Activated CD4-positive, alpha-beta T cell treated with anti-CD3 and anti-CD28 coated beads for 36 hours (primary cell): ENCODE results near the gene SNX9. TPM values are rescaled to one million over a fixed set of nuclear protein-coding genes. Genes with fewer than 3 reads are reported as not detected.

Experiments used
- ATAC-seq: fragments of 200-7000 bp; cut with Tn5 transposase; one replicate; pipeline ENCODE4 v1.10.0; 2021; ENCODE audit warnings: mild to moderate bottlenecking, moderate library complexity
- CTCF ChIA-PET: fragments of 350-600 bp; sonication (Branson Sonifier 250); formaldehyde crosslinking; loops from one replicate; lab custom pipeline; 2021; ENCODE audit warnings: antibody characterized with exemption; lab: Charles Lee
- POLR2A ChIA-PET: fragments of 350-600 bp; sonication (Branson Sonifier 250); formaldehyde crosslinking; loops from one replicate; lab custom pipeline; 2021; ENCODE audit warnings: antibody characterized with exemption, inconsistent platforms; lab: Charles Lee
- DNase-seq: peaks from one replicate; pipeline ENCODE4 v3.0.0-alpha.2; 2020
- H3K27ac Mint-ChIP-seq: one replicate; pipeline ENCODE4 v1.8.0; 2021; ENCODE audit warnings: mixed read lengths
- H3K27me3 Mint-ChIP-seq: one replicate; pipeline ENCODE4 v1.8.0; 2021; ENCODE audit warnings: mixed read lengths
- H3K36me3 Mint-ChIP-seq: one replicate; pipeline ENCODE4 v1.8.0; 2021; ENCODE audit warnings: low read depth, mixed read lengths
- H3K4me1 Mint-ChIP-seq: one replicate; pipeline ENCODE4 v1.8.0; 2021; ENCODE audit warnings: mixed read lengths
- H3K4me3 Mint-ChIP-seq: one replicate; pipeline ENCODE4 v1.8.0; 2021; ENCODE audit warnings: mild to moderate bottlenecking, moderate library complexity, mixed read lengths
- H3K9me3 Mint-ChIP-seq: one replicate; pipeline ENCODE4 v1.8.0; 2021; ENCODE audit warnings: low read depth, mixed read lengths
- intact Hi-C, 2 experiments: fragments of 100-400 bp; cut with DNase I in 1 of 2; cut with micrococcal nuclease in 1 of 2; formaldehyde crosslinking; loops; one replicate each; pipeline versions ENCODE4 v1.14.2 to v1.15.1; 2022 to 2024; cut with DNase I, micrococcal nuclease
- total RNA-seq, 2 experiments: library from RNA; stranded (reverse); gene quantifications; one replicate each; pipeline ENCODE4 v1.2.3, GENCODE V29; 2021

SNX9 gene
- total RNA-seq, 2 experiments from 2014 or later: 39.4 to 43.3 TPM

GRCh38 chr6:157884756-157885155, 61.7 kb downstream of the SNX9 start:
- H3K36me3 Mint-ChIP-seq: peaks cover 77% of the 10 kb centered on the region
- no peaks in the 10 kb centered on the region for H3K27me3 Mint-ChIP-seq

GRCh38 chr6:157885211-157885788, 62.3 kb downstream of the SNX9 start:
- H3K4me3 Mint-ChIP-seq: peak overlapping the region; percentile 17
- ChIA-PET CTCF (interaction anchor here (0.6 to 5.7 kb wide), 10 partner anchors 8 to 217 kb away, joined by 3 to 42 read pairs (median 3); no protein-coding TSS in a partner anchor), POLR2A (interaction anchor here (0.5 to 1.3 kb wide), 5 partner anchors 41 to 130 kb away, joined by 4 to 5 read pairs (median 5); no protein-coding TSS in a partner anchor)
- peak; percentile 89 for ATAC-seq
- peaks cover 76% of the 10 kb centered on the region for H3K4me1 Mint-ChIP-seq
- H3K27ac Mint-ChIP-seq: peak overlapping the region; percentile 92
- H3K9me3 Mint-ChIP-seq: no peaks in the 10 kb centered on the region
- peak; percentile 78 for DNase-seq
- no peaks in the 10 kb centered on the region for H3K27me3 Mint-ChIP-seq
- H3K36me3 Mint-ChIP-seq: peaks cover 74% of the 10 kb centered on the region
- intact Hi-C loops: loop anchor here (1.0 to 10.0 kb wide), 7 partner anchors 25 to 760 kb away; partner anchors contain the start of gene DYNLT1 (in 1 of the 2)

More at GRCh38 chr6:157884756-157885155, 61.7 kb downstream of the SNX9 start:
- Mint-ChIP-seq H3K27ac (peak overlapping the region; percentile 87), H3K4me3 (no peak overlapping the region), H3K9me3 (no peaks in the 10 kb centered on the region), H3K4me1 (peaks cover 78% of the 10 kb centered on the region)
- ChIA-PET CTCF (interaction anchor here (0.6 to 5.7 kb wide), 11 partner anchors 9 to 217 kb away, joined by 3 to 42 read pairs (median 3); no protein-coding TSS in a partner anchor), POLR2A (interaction anchor here (0.5 to 0.9 kb wide), 4 partner anchors 41 to 128 kb away, joined by 3 to 5 read pairs (median 4); no protein-coding TSS in a partner anchor)
- intact Hi-C loops: loop anchor here (1.0 to 10.0 kb wide), 8 partner anchors 24 to 760 kb away; partner anchors contain the start of genes DYNLT1 (in 1 of the 2) and SYNJ2 (in 1 of the 2)
- DNase-seq (no peak), ATAC-seq (peak; percentile 14)

GRCh38 chr6:157885876-157886275, 62.8 kb downstream of the SNX9 start:
- Mint-ChIP-seq H3K27me3 (no peaks in the 10 kb centered on the region), H3K36me3 (peaks cover 72% of the 10 kb centered on the region), H3K27ac (peak overlapping the region; percentile 92), H3K9me3 (no peaks in the 10 kb centered on the region), H3K4me1 (peaks cover 75% of the 10 kb centered on the region), H3K4me3 (peak overlapping the region; percentile 17)
- ChIA-PET CTCF (interaction anchor here (0.5 to 5.7 kb wide), 11 partner anchors 8 to 218 kb away, joined by 3 to 42 read pairs (median 3); no protein-coding TSS in a partner anchor), POLR2A (interaction anchor here (0.5 to 1.3 kb wide), 3 partner anchors 42 to 130 kb away, joined by 4 to 5 read pairs (median 5); no protein-coding TSS in a partner anchor)
- ATAC-seq (peak; percentile 70), DNase-seq (peak; percentile 64)
- intact Hi-C loops: loop anchor here (1.0 to 10.0 kb wide), 7 partner anchors 26 to 759 kb away; partner anchors contain the start of gene DYNLT1 (in 1 of the 2)

GRCh38 chr6:157887892-157888291, 64.8 kb downstream of the SNX9 start:
- CTCF ChIA-PET: interaction anchor here (5.7 kb wide), 1 partner anchor 15 kb away, joined by 42 read pairs; no protein-coding TSS in a partner anchor
- H3K27ac Mint-ChIP-seq: no peak overlapping the region
- H3K4me3 Mint-ChIP-seq: no peak overlapping the region
- intact Hi-C loops: loop anchor here in 1 of 2 experiments (10.0 kb wide), 1 partner anchor 757 kb away; the partner anchor contains the start of gene DYNLT1
- H3K36me3 Mint-ChIP-seq: peaks cover 61% of the 10 kb centered on the region
- ATAC-seq (no peak), DNase-seq (no peak)
- H3K4me1 Mint-ChIP-seq: peaks cover 74% of the 10 kb centered on the region
- no peaks in the 10 kb centered on the region for H3K9me3 Mint-ChIP-seq
- no peaks in the 10 kb centered on the region for H3K27me3 Mint-ChIP-seq
- POLR2A ChIA-PET: no interaction called here

GRCh38 chr6:157891544-157892362, 68.7 kb downstream of the SNX9 start:
- Mint-ChIP-seq H3K9me3 (no peaks in the 10 kb centered on the region), H3K36me3 (peaks cover 51% of the 10 kb centered on the region), H3K27ac (peak overlapping the region; percentile 79), H3K4me1 (peaks cover 49% of the 10 kb centered on the region), H3K27me3 (no peaks in the 10 kb centered on the region), H3K4me3 (peak overlapping the region; percentile 32)
- no peak for DNase-seq
- intact Hi-C loops: loop anchor here in 1 of 2 experiments (10.0 kb wide), 1 partner anchor 787 kb away; no protein-coding TSS in a partner anchor
- ChIA-PET POLR2A (interaction anchor here (0.6 to 1.0 kb wide), 2 partner anchors 14 to 128 kb away, joined by 3 to 7 read pairs; no protein-coding TSS in a partner anchor), CTCF (interaction anchor here (0.7 to 2.8 kb wide), 12 partner anchors 10 to 196 kb away, joined by 3 to 13 read pairs (median 3); no protein-coding TSS in a partner anchor)
- no peak for ATAC-seq

- DNase-seq: no peak
- ChIA-PET POLR2A (interaction anchor here (0.6 to 1.0 kb wide), 2 partner anchors 15 to 129 kb away, joined by 3 to 7 read pairs; no protein-coding TSS in a partner anchor), CTCF (interaction anchor here (0.7 to 2.8 kb wide), 11 partner anchors 10 to 226 kb away, joined by 3 to 13 read pairs (median 5); no protein-coding TSS in a partner anchor)
- Mint-ChIP-seq H3K36me3 (peaks cover 50% of the 10 kb centered on the region), H3K27me3 (no peaks in the 10 kb centered on the region), H3K4me3 (peak overlapping the region; percentile 32), H3K9me3 (no peaks in the 10 kb centered on the region), H3K4me1 (peaks cover 43% of the 10 kb centered on the region), H3K27ac (peak overlapping the region; percentile 79)
- intact Hi-C loops: loop anchor here in 1 of 2 experiments (10.0 kb wide), 1 partner anchor 788 kb away; no protein-coding TSS in a partner anchor
- peak; percentile 39 for ATAC-seq
These were observed 69.4 kb downstream of the SNX9 start for GRCh38 chr6:157892363-157892877.

- Mint-ChIP-seq H3K4me1 (peaks cover 39% of the 10 kb centered on the region), H3K27ac (no peak overlapping the region), H3K4me3 (no peak overlapping the region), H3K27me3 (no peaks in the 10 kb centered on the region), H3K9me3 (no peaks in the 10 kb centered on the region), H3K36me3 (peaks cover 49% of the 10 kb centered on the region)
- POLR2A ChIA-PET: no interaction called here
- intact Hi-C loops: loop anchor here in 1 of 2 experiments (10.0 kb wide), 1 partner anchor 788 kb away; no protein-coding TSS in a partner anchor
- DNase-seq (peak; percentile 67), ATAC-seq (peak; percentile 63)
- CTCF ChIA-PET: interaction anchor here (0.6 to 2.8 kb wide), 8 partner anchors 8 to 229 kb away, joined by 3 to 13 read pairs (median 4); no protein-coding TSS in a partner anchor
These were observed 70.2 kb downstream of the SNX9 start for GRCh38 chr6:157893238-157893637.

- DNase-seq: no peak
- peaks cover 37% of the 10 kb centered on the region for H3K4me1 Mint-ChIP-seq
- ATAC-seq: no peak
- peaks cover 47% of the 10 kb centered on the region for H3K36me3 Mint-ChIP-seq
- no peak overlapping the region for H3K4me3 Mint-ChIP-seq
- no peaks in the 10 kb centered on the region for H3K9me3 Mint-ChIP-seq
- no peak overlapping the region for H3K27ac Mint-ChIP-seq
- ChIA-PET CTCF (no interaction called here), POLR2A (no interaction called here)
- intact Hi-C loops: loop anchor here in 1 of 2 experiments (5.0 to 10.0 kb wide), 2 partner anchors 583 to 791 kb away; no protein-coding TSS in a partner anchor
- no peaks in the 10 kb centered on the region for H3K27me3 Mint-ChIP-seq
These were observed 72.5 kb downstream of the SNX9 start for GRCh38 chr6:157895585-157895984.

- Mint-ChIP-seq H3K36me3 (peaks cover 47% of the 10 kb centered on the region), H3K9me3 (no peaks in the 10 kb centered on the region), H3K4me1 (peaks cover 26% of the 10 kb centered on the region), H3K4me3 (no peak overlapping the region), H3K27ac (no peak overlapping the region), H3K27me3 (no peaks in the 10 kb centered on the region)
- no peak for DNase-seq
- ATAC-seq: no peak
- intact Hi-C loops: loop anchor here in 1 of 2 experiments (5.0 to 10.0 kb wide), 2 partner anchors 585 to 792 kb away; no protein-coding TSS in a partner anchor
- ChIA-PET CTCF (interaction anchor here (0.6 to 1.0 kb wide), 3 partner anchors 11 to 94 kb away, joined by 3 read pairs; no protein-coding TSS in a partner anchor), POLR2A (interaction anchor here (0.6 kb wide), 1 partner anchor 582 kb away, joined by 3 read pairs; no protein-coding TSS in a partner anchor)
These were observed 73.9 kb downstream of the SNX9 start for GRCh38 chr6:157896932-157897331.

- H3K4me1 Mint-ChIP-seq: peaks cover 14% of the 10 kb centered on the region
- DNase-seq: peak; percentile 59
- CTCF ChIA-PET: interaction anchor here (0.6 to 1.2 kb wide), 7 partner anchors 13 to 142 kb away, joined by 3 to 5 read pairs (median 3); no protein-coding TSS in a partner anchor
- no peak overlapping the region for H3K27ac Mint-ChIP-seq
- H3K27me3 Mint-ChIP-seq: no peaks in the 10 kb centered on the region
- POLR2A ChIA-PET: no interaction called here
- intact Hi-C loops: loop anchor here in 1 of 2 experiments (5.0 to 10.0 kb wide), 2 partner anchors 586 to 793 kb away; no protein-coding TSS in a partner anchor
- peaks cover 47% of the 10 kb centered on the region for H3K36me3 Mint-ChIP-seq
- H3K4me3 Mint-ChIP-seq: no peak overlapping the region
- H3K9me3 Mint-ChIP-seq: no peaks in the 10 kb centered on the region
- ATAC-seq: peak; percentile 82
These were observed 75.1 kb downstream of the SNX9 start for GRCh38 chr6:157898169-157898568.
